Measurements from ENCODE around the gene PRDX2. TPM values are rescaled to one million over a fixed set of nuclear protein-coding genes. Genes with fewer than 3 reads are reported as not detected.

Gene PRDX2
- total and polyA plus RNA-seq, 7 experiments from 2014 or later, result 75.1 to 359 (median 118) TPM

DNA sequence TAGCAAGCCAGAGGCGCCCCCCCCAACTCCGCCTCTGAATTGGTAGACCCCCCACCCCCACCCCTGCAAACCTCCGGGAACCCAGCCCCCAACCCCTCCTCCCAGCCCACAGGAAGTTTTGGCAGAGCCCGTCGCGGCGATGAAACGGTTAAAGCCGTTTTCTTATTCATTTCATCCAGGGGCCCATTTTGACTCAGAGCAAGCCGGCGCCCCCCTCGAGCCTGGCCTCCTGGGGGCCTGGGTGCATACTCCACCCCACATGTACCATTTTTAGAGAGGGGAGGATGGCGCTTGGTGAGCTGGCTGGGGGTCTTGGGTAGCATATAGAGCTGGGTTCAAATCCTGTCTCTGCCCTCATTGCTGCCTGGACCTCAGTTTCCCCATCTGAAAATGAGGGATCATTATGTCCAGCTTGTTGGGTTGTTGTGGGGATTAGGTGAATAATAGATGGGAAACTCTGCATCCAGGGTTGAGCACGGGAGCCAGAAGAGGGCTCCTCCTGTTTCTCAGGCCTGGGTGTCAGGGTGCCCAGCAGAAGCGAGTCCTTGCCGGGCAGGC is 18.2 kb downstream of the PRDX2 start:
- H3K27ac ChIP-seq (ENCODE audit: low read depth, low read length), result peak overlapping the region; percentile 98
- no peak overlapping the region for H3K4me3 ChIP-seq (ENCODE audit: low read length)
- no peaks in the 10 kb centered on the region for H3K36me3 ChIP-seq (ENCODE audit: control insufficient read depth in 2 of 3, insufficient read depth in 3 of 3, low read length in 3 of 3)
- ChIA-PET CTCF (interaction anchor here (0.9 to 2.3 kb wide), 3 partner anchors 9 to 18 kb away, joined by 3 to 24 read pairs (median 17); partner anchors contain the start of gene JUNB), POLR2A (interaction anchor here (0.8 to 12.9 kb wide), 6 partner anchors 11 to 167 kb away, joined by 3 to 621 read pairs (median 8); partner anchors contain the start of genes JUNB and RNASEH2A)
- DNase-seq (peak in 2 of 9 donors; percentile 52 to 68), ATAC-seq (no peak)
- no peaks in the 10 kb centered on the region for H3K9me3 ChIP-seq (ENCODE audit: control insufficient read depth in 2 of 3, low read length in 3 of 3)
- Mint-ChIP-seq H3K9me3 (peaks cover 0 to 6% (median 0%) of the 10 kb centered on the region in 11 donors), H3K4me3 (peak overlapping the region; percentile 61 to 85 (median 72)), H3K4me1 (peaks cover 12 to 38% (median 32%) of the 10 kb centered on the region in 7 donors), H3K36me3 (no peaks in the 10 kb centered on the region), H3K27ac (peak overlapping the region in 1 of 9 donors; percentile 99), H3K27me3 (no peaks in the 10 kb centered on the region)
- H3K4me1 ChIP-seq (ENCODE audit: control insufficient read depth in 2 of 2, insufficient read depth in 2 of 2, low read length in 2 of 2), result peaks cover 33 to 55% of the 10 kb centered on the region in 2 donors
- no peaks in the 10 kb centered on the region for H3K27me3 ChIP-seq (ENCODE audit: control insufficient read depth in 2 of 2, insufficient read depth in 2 of 2, low read length in 2 of 2)
- intact Hi-C loops (cut with micrococcal nuclease), result loop anchor here in 1 of 2 donors (2.0 to 5.0 kb wide), 2 partner anchors 369 to 1584 kb away; no protein-coding TSS in a partner anchor

DNA sequence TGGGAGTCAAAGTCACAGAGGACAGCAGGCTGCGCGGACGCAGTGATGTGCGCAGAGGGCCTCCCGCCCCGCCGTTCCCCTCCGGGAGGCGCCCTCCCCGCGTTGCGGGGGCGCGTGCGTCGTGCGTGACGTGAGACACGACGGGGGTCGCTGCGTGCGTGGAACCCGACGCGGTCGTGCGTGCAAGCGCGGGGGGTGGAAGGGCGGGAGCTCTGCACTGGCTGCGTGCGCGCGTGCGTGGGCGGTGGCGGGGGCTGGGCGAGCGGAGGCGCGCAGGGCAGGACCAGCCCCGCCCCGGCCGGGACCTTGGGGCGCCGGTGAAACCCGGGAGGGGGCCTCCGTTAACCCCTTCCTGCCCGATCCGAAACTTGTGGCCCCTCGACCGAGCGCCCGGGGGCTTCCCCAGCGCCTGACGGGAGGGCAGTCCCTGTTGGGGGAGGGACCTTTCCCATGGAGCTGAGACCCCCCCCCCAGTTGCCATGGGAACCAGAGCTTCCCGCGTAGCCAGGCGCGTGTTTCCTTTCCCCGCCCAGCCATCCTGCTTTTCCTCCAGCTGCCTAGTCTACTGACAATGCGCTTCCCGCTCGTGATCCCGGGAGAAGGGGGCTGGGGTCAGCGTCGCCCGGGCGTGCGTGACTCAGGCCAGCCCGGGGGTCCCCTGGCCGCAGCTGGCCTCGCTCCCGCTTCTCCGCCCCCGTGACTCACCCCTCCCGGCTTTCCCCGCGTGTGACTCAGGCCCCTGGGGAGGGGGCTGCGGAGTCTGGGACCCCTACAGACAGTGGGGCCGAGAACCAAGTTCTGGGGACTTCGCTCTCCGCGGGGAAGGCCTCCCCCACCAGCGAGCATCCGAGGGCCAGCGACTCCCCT is 18.9 kb downstream of the PRDX2 start:
- H3K36me3 ChIP-seq (ENCODE audit: control insufficient read depth in 2 of 3, insufficient read depth in 3 of 3, low read length in 3 of 3), result no peaks in the 10 kb centered on the region
- ATAC-seq, result peak; percentile 81
- H3K36me3 Mint-ChIP-seq, result no peaks in the 10 kb centered on the region
- H3K27ac Mint-ChIP-seq, result peak overlapping the region in 4 of 9 donors; percentile 88 to 99 (median 93)
- H3K27ac ChIP-seq (ENCODE audit: low read depth, low read length), result peak overlapping the region; percentile 98
- no peaks in the 10 kb centered on the region for H3K27me3 Mint-ChIP-seq
- ChIA-PET POLR2A (interaction anchor here (0.6 to 12.9 kb wide), 14 partner anchors 12 to 488 kb away, joined by 3 to 621 read pairs (median 3); partner anchors contain the start of genes DHPS, JUNB, RNASEH2A and THSD8), CTCF (interaction anchor here (0.5 to 2.3 kb wide), 5 partner anchors 9 to 1656 kb away, joined by 3 to 24 read pairs (median 4); partner anchors contain the start of gene JUNB)
- no peaks in the 10 kb centered on the region for H3K27me3 ChIP-seq (ENCODE audit: control insufficient read depth in 2 of 2, insufficient read depth in 2 of 2, low read length in 2 of 2)
- no peaks in the 10 kb centered on the region for H3K9me3 ChIP-seq (ENCODE audit: control insufficient read depth in 2 of 3, low read length in 3 of 3)
- H3K4me1 ChIP-seq (ENCODE audit: control insufficient read depth in 2 of 2, insufficient read depth in 2 of 2, low read length in 2 of 2), result peaks cover 33 to 57% of the 10 kb centered on the region in 2 donors
- H3K4me1 Mint-ChIP-seq, result peaks cover 14 to 40% (median 31%) of the 10 kb centered on the region in 7 donors
- H3K4me3 ChIP-seq (ENCODE audit: low read length), result peak overlapping the region; percentile 58
- peak overlapping the region; percentile 76 to 96 (median 86) for H3K4me3 Mint-ChIP-seq
- peaks cover 0 to 6% (median 0%) of the 10 kb centered on the region in 11 donors for H3K9me3 Mint-ChIP-seq
- intact Hi-C loops (cut with micrococcal nuclease), result loop anchor here (1.0 to 5.0 kb wide), 4 partner anchors 8 to 1585 kb away; partner anchors contain the start of gene JUNB (in 1 of the 2)
- peak in 8 of 9 donors; percentile 93 to 99 (median 98) for DNase-seq

DNA sequence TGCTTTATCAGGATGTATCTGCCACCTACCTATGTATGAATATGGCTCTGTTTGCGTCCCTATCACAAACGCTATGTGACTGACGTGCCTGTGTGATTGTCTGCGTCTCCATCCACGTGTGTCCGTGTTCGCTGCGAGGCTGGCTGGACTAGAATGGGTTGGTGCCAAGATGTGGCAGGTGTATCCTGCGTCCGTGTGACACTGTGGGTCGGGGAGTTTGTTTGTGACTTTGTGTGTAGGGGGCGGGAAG is 19.5 kb downstream of the PRDX2 start:
- ATAC-seq, result no peak

DNA sequence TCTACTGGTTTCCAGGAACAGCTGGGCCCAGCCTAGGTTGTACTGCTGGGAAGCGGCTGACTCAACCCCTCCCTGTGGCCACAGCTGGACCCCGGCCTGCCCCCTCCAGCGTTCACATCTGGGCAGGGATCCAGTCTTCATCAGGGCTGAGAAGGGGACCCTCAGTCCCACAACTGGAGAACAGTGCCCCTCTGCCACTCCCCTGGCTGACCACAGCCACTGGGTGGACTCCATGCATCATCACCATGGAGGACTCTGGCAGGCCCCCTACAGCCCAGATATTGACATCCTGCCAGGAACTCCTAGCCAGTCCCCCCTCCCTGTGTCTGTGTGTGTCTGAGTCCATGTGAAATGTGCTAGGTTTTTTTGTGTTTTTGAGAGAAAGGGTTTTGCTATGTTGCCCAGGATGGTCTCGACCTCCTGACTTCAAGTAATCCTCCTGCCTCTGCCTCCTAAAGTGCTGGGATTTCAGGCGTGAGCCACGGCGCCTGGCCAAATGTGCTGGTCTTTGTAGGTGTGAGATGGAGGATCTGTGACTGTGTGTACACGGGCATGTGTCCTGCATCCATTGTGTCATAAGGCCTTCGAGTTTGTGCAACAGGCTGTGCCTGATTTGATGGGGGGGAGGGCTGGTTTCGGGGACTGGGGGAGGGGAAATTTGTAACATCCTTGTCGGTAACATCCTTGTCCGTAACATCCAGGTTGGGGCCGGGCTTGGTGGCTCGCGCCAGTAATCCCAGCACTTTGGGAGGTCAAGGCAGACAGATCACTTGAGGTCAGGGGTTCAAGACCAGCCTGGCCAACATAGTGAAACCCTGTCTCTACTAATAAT is 22.2 kb downstream of the PRDX2 start:
- CTCF ChIA-PET, result interaction anchor here (2.4 to 5.4 kb wide), 4 partner anchors 9 to 19 kb away, joined by 10 to 169 read pairs (median 46); partner anchors contain the start of genes JUNB, PRDX2 and THSD8
- Histone ChIP-seq H3K9me3 (ENCODE audit: control insufficient read depth in 2 of 3, low read length in 3 of 3) (no peaks in the 10 kb centered on the region), H3K27ac (ENCODE audit: low read depth, low read length) (peak overlapping the region; percentile 94), H3K36me3 (ENCODE audit: control insufficient read depth in 2 of 3, insufficient read depth in 3 of 3, low read length in 3 of 3) (no peaks in the 10 kb centered on the region), H3K4me1 (ENCODE audit: control insufficient read depth in 2 of 2, insufficient read depth in 2 of 2, low read length in 2 of 2) (peaks cover 22 to 44% of the 10 kb centered on the region in 2 donors), H3K27me3 (ENCODE audit: control insufficient read depth in 2 of 2, insufficient read depth in 2 of 2, low read length in 2 of 2) (no peaks in the 10 kb centered on the region), H3K4me3 (ENCODE audit: low read length) (no peak overlapping the region)
- Mint-ChIP-seq H3K27ac (peak overlapping the region; percentile 43 to 98 (median 91)), H3K36me3 (no peaks in the 10 kb centered on the region), H3K27me3 (no peaks in the 10 kb centered on the region), H3K4me3 (peak overlapping the region; percentile 19 to 95 (median 60)), H3K9me3 (peaks cover 0 to 8% (median 0%) of the 10 kb centered on the region in 11 donors), H3K4me1 (peaks cover 19 to 45% (median 37%) of the 10 kb centered on the region in 7 donors)
- no peak for ATAC-seq
- DNase-seq, result no peak
- intact Hi-C loops (cut with micrococcal nuclease), result no loop called here
- POLR2A ChIA-PET, result interaction anchor here (0.8 to 12.9 kb wide), 6 partner anchors 9 to 98 kb away, joined by 3 to 621 read pairs (median 16); partner anchors contain the start of genes DHPS, JUNB, PRDX2 and THSD8

More for the DNA sequence above, 19.5 kb downstream of the PRDX2 start:
- Histone ChIP-seq H3K27me3 (ENCODE audit: control insufficient read depth in 2 of 2, insufficient read depth in 2 of 2, low read length in 2 of 2) (no peaks in the 10 kb centered on the region), H3K27ac (ENCODE audit: low read depth, low read length) (peak overlapping the region; percentile 98), H3K4me1 (ENCODE audit: control insufficient read depth in 2 of 2, insufficient read depth in 2 of 2, low read length in 2 of 2) (peaks cover 33 to 61% of the 10 kb centered on the region in 2 donors), H3K4me3 (ENCODE audit: low read length) (peak overlapping the region; percentile 45), H3K36me3 (ENCODE audit: control insufficient read depth in 2 of 3, insufficient read depth in 3 of 3, low read length in 3 of 3) (no peaks in the 10 kb centered on the region), H3K9me3 (ENCODE audit: control insufficient read depth in 2 of 3, low read length in 3 of 3) (no peaks in the 10 kb centered on the region)
- ChIA-PET CTCF (interaction anchor here (0.7 to 2.3 kb wide), 3 partner anchors 10 to 108 kb away, joined by 3 to 24 read pairs (median 17); partner anchors contain the start of gene JUNB), POLR2A (interaction anchor here (0.6 to 12.9 kb wide), 12 partner anchors 12 to 488 kb away, joined by 3 to 621 read pairs (median 3); partner anchors contain the start of genes DHPS, JUNB, RNASEH2A and THSD8)
- peak overlapping the region in 4 of 9 donors; percentile 88 to 99 (median 93) for H3K27ac Mint-ChIP-seq
- peak overlapping the region; percentile 76 to 96 (median 86) for H3K4me3 Mint-ChIP-seq
- DNase-seq, result peak in 1 of 9 donors; percentile 98
- H3K4me1 Mint-ChIP-seq, result peaks cover 14 to 45% (median 35%) of the 10 kb centered on the region in 7 donors
- H3K9me3 Mint-ChIP-seq, result peaks cover 0 to 6% (median 0%) of the 10 kb centered on the region in 11 donors
- intact Hi-C loops (cut with micrococcal nuclease), result loop anchor here (1.0 to 5.0 kb wide), 4 partner anchors 8 to 1585 kb away; partner anchors contain the start of gene JUNB (in 1 of the 2)
- no peaks in the 10 kb centered on the region for H3K27me3 Mint-ChIP-seq
- no peaks in the 10 kb centered on the region for H3K36me3 Mint-ChIP-seq

DNA sequence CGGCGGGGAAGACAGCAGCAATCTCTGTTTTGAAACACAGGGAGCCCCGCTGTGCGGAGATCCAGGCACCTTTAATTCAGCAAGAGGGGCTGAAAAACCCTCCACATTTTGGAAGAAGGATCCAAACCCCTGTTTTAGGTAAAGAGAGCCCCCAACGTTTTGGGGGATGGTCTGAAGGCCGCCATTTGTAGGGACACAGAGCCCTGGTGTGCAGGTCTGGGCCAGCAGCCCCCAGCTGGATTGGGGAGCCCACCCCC is 22.8 kb downstream of the PRDX2 start:
- Histone ChIP-seq H3K36me3 (ENCODE audit: control insufficient read depth in 2 of 3, insufficient read depth in 3 of 3, low read length in 3 of 3) (no peaks in the 10 kb centered on the region), H3K9me3 (ENCODE audit: control insufficient read depth in 2 of 3, low read length in 3 of 3) (no peaks in the 10 kb centered on the region), H3K4me1 (ENCODE audit: control insufficient read depth in 2 of 2, insufficient read depth in 2 of 2, low read length in 2 of 2) (peaks cover 22 to 40% of the 10 kb centered on the region in 2 donors), H3K4me3 (ENCODE audit: low read length) (no peak overlapping the region), H3K27ac (ENCODE audit: low read depth, low read length) (peak overlapping the region; percentile 94), H3K27me3 (ENCODE audit: control insufficient read depth in 2 of 2, insufficient read depth in 2 of 2, low read length in 2 of 2) (no peaks in the 10 kb centered on the region)
- ATAC-seq (no peak), DNase-seq (no peak)
- Mint-ChIP-seq H3K4me3 (peak overlapping the region; percentile 82 to 95 (median 87)), H3K4me1 (peaks cover 20 to 45% (median 37%) of the 10 kb centered on the region in 7 donors), H3K9me3 (peaks cover 0 to 8% (median 0%) of the 10 kb centered on the region in 11 donors), H3K36me3 (no peaks in the 10 kb centered on the region), H3K27ac (peak overlapping the region; percentile 81 to 98 (median 94)), H3K27me3 (no peaks in the 10 kb centered on the region)
- CTCF ChIA-PET, result interaction anchor here (2.4 to 5.4 kb wide), 4 partner anchors 10 to 20 kb away, joined by 10 to 169 read pairs (median 46); partner anchors contain the start of genes JUNB, PRDX2 and THSD8
- POLR2A ChIA-PET, result interaction anchor here (0.6 to 12.9 kb wide), 6 partner anchors 10 to 98 kb away, joined by 3 to 621 read pairs (median 16); partner anchors contain the start of genes DHPS, JUNB, PRDX2 and THSD8
- intact Hi-C loops (cut with micrococcal nuclease), result no loop called here

All from naive thymus-derived CD4-positive, alpha-beta T cell (primary cell).